Measurements from ENCODE around the gene RBBP8NL. TPM values are rescaled to one million over a fixed set of nuclear protein-coding genes. Genes with fewer than 3 reads are reported as not detected.

RBBP8NL gene
- total RNA-seq, 1 donor from 2014 or later: not detected

DNA sequence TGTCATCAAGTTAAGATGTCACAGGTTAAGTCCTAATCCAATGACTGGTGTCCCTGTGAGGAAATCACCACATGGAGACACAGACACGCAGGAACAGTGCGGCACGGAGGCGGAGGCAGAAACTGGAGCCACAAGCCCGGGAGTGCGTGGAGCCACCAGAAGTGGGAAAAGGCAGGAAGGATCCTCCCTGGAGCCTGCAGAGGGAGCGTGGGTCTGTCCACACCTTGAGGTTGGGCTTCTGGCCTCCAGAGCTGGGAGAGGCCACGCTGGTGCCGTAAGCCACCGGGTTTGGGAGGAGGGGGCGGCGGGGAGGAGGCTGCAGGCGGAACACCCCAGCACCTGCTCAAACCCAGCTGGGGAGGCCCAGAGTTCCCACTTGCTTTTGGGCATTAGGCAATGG, 24.0 kb downstream of the RBBP8NL start:
- Histone ChIP-seq H3K9ac (ENCODE audit: low read depth in 1 of 3, low read length in 3 of 3) (no peak overlapping the region), H3K4me1 (ENCODE audit: control insufficient read depth in 3 of 3, insufficient read depth in 3 of 3, low read length in 3 of 3) (peaks cover 17 to 29% (median 20%) of the 10 kb centered on the region in 3 donors), H3K27ac (ENCODE audit: low read depth, low read length) (no peak overlapping the region), H3K27me3 (ENCODE audit: control insufficient read depth in 3 of 3, insufficient read depth in 3 of 3, low read length in 3 of 3) (no peaks in the 10 kb centered on the region), H3K36me3 (ENCODE audit: control insufficient read depth in 3 of 3, insufficient read depth in 3 of 3, low read length in 3 of 3) (no peaks in the 10 kb centered on the region), H3K9me3 (ENCODE audit: control insufficient read depth in 3 of 3, low read length in 3 of 3) (no peaks in the 10 kb centered on the region), H3K4me3 (ENCODE audit: low read length in 3 of 3) (no peak overlapping the region)

- H3K36me3 ChIP-seq (ENCODE audit: control insufficient read depth in 3 of 3, insufficient read depth in 3 of 3, low read length in 3 of 3): no peaks in the 10 kb centered on the region
- no peak overlapping the region for H3K9ac ChIP-seq (ENCODE audit: low read depth in 1 of 3, low read length in 3 of 3)
- H3K9me3 ChIP-seq (ENCODE audit: control insufficient read depth in 3 of 3, low read length in 3 of 3): no peaks in the 10 kb centered on the region
These were observed 24.7 kb downstream of the RBBP8NL start for GRCh38 chr20:62402456-62403150.

GRCh38 chr20:62401331-62401779, 26.0 kb downstream of the RBBP8NL start:
- Histone ChIP-seq H3K36me3 (ENCODE audit: control insufficient read depth in 3 of 3, insufficient read depth in 3 of 3, low read length in 3 of 3) (no peaks in the 10 kb centered on the region), H3K4me3 (ENCODE audit: low read length in 3 of 3) (no peak overlapping the region), H3K9ac (ENCODE audit: low read depth in 1 of 3, low read length in 3 of 3) (no peak overlapping the region), H3K9me3 (ENCODE audit: control insufficient read depth in 3 of 3, low read length in 3 of 3) (no peaks in the 10 kb centered on the region), H3K27ac (ENCODE audit: low read depth, low read length) (no peak overlapping the region), H3K27me3 (ENCODE audit: control insufficient read depth in 3 of 3, insufficient read depth in 3 of 3, low read length in 3 of 3) (no peaks in the 10 kb centered on the region), H3K4me1 (ENCODE audit: control insufficient read depth in 3 of 3, insufficient read depth in 3 of 3, low read length in 3 of 3) (peaks cover 7 to 16% (median 10%) of the 10 kb centered on the region in 3 donors)

More at GRCh38 chr20:62402456-62403150, 24.7 kb downstream of the RBBP8NL start:
- no peak overlapping the region for H3K27ac ChIP-seq (ENCODE audit: low read depth, low read length)
- no peak overlapping the region for H3K4me3 ChIP-seq (ENCODE audit: low read length in 3 of 3)
- H3K27me3 ChIP-seq (ENCODE audit: control insufficient read depth in 3 of 3, insufficient read depth in 3 of 3, low read length in 3 of 3): no peaks in the 10 kb centered on the region
- H3K4me1 ChIP-seq (ENCODE audit: control insufficient read depth in 3 of 3, insufficient read depth in 3 of 3, low read length in 3 of 3): peaks cover 14 to 24% (median 17%) of the 10 kb centered on the region in 3 donors

DNA sequence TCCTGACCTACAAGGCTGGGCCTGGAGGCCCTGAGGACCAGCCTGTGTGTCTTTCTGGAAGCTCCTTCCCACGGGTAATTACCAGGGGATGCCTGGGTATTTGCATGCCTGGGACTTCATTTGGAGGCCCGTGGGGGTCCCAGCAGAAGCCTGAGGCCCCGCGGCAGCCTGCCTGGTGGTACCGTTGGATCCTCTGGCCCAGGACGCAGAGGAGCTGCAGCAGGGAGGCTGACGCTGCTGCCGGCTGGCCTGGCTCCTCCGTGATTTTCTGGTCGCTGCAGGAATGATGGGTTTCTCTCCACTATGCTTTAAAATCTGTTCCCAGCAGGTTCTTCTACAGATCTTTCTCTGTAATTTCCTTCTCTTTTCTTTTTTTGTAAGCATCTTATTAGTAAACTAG, 26.8 kb downstream of the RBBP8NL start:
- no peaks in the 10 kb centered on the region for H3K9me3 ChIP-seq (ENCODE audit: control insufficient read depth in 3 of 3, low read length in 3 of 3)

GRCh38 chr20:62400021-62400420, 27.3 kb downstream of the RBBP8NL start:
- H3K27ac ChIP-seq (ENCODE audit: low read depth, low read length): no peak overlapping the region
- peaks cover 0 to 3% (median 0%) of the 10 kb centered on the region in 3 donors for H3K4me1 ChIP-seq (ENCODE audit: control insufficient read depth in 3 of 3, insufficient read depth in 3 of 3, low read length in 3 of 3)
- H3K27me3 ChIP-seq (ENCODE audit: control insufficient read depth in 3 of 3, insufficient read depth in 3 of 3, low read length in 3 of 3): no peaks in the 10 kb centered on the region
- H3K36me3 ChIP-seq (ENCODE audit: control insufficient read depth in 3 of 3, insufficient read depth in 3 of 3, low read length in 3 of 3): no peaks in the 10 kb centered on the region
- H3K9me3 ChIP-seq (ENCODE audit: control insufficient read depth in 3 of 3, low read length in 3 of 3): no peaks in the 10 kb centered on the region
- no peak overlapping the region for H3K9ac ChIP-seq (ENCODE audit: low read depth in 1 of 3, low read length in 3 of 3)
- no peak overlapping the region for H3K4me3 ChIP-seq (ENCODE audit: low read length in 3 of 3)

More for the DNA sequence above, 26.8 kb downstream of the RBBP8NL start:
- no peak overlapping the region for H3K9ac ChIP-seq (ENCODE audit: low read depth in 1 of 3, low read length in 3 of 3)
- peaks cover 0 to 8% (median 2%) of the 10 kb centered on the region in 3 donors for H3K4me1 ChIP-seq (ENCODE audit: control insufficient read depth in 3 of 3, insufficient read depth in 3 of 3, low read length in 3 of 3)
- no peaks in the 10 kb centered on the region for H3K36me3 ChIP-seq (ENCODE audit: control insufficient read depth in 3 of 3, insufficient read depth in 3 of 3, low read length in 3 of 3)
- no peak overlapping the region for H3K27ac ChIP-seq (ENCODE audit: low read depth, low read length)
- no peaks in the 10 kb centered on the region for H3K27me3 ChIP-seq (ENCODE audit: control insufficient read depth in 3 of 3, insufficient read depth in 3 of 3, low read length in 3 of 3)
- H3K4me3 ChIP-seq (ENCODE audit: low read length in 3 of 3): no peak overlapping the region

DNA sequence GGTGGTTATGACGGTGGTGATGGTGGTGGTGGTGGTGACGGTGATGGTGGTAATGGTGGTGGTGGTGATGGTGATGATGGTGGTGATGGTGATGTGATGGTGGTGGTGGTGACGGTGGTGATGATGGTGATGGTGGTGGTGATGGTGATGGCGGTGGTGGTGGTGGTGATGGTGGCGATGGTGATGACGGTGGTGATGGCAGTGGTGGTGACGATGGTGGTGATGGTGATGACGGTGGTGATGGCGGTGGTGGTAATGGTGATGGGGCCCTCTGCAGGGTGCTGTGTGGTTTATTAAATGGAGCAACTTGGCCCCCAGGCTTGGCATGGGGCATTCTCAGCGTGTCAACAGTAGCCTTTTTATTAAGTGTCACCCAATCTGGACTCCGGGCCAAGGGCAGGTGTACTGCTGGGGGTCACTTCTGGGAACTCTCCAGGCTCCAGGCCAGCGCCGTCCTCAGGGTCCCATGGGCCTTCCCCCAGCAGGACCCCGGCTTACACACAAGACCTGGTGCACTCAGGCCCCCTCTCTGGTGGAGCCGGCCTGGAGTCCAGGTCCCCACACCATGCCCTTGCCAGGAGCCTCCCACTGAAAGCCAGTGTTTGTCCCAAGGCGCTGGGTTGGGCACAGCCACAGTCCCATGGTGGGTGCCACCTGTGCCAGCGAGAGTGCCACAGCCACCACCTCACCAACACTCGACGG, 29.1 kb downstream of the RBBP8NL start:
- Histone ChIP-seq H3K4me3 (ENCODE audit: low read length in 3 of 3) (no peak overlapping the region), H3K9me3 (ENCODE audit: control insufficient read depth in 3 of 3, low read length in 3 of 3) (no peaks in the 10 kb centered on the region), H3K4me1 (ENCODE audit: control insufficient read depth in 3 of 3, insufficient read depth in 3 of 3, low read length in 3 of 3) (no peaks in the 10 kb centered on the region), H3K9ac (ENCODE audit: low read depth in 1 of 3, low read length in 3 of 3) (no peak overlapping the region), H3K36me3 (ENCODE audit: control insufficient read depth in 3 of 3, insufficient read depth in 3 of 3, low read length in 3 of 3) (peaks cover 0 to 7% (median 4%) of the 10 kb centered on the region in 3 donors), H3K27me3 (ENCODE audit: control insufficient read depth in 3 of 3, insufficient read depth in 3 of 3, low read length in 3 of 3) (no peaks in the 10 kb centered on the region), H3K27ac (ENCODE audit: low read depth, low read length) (no peak overlapping the region)

DNA sequence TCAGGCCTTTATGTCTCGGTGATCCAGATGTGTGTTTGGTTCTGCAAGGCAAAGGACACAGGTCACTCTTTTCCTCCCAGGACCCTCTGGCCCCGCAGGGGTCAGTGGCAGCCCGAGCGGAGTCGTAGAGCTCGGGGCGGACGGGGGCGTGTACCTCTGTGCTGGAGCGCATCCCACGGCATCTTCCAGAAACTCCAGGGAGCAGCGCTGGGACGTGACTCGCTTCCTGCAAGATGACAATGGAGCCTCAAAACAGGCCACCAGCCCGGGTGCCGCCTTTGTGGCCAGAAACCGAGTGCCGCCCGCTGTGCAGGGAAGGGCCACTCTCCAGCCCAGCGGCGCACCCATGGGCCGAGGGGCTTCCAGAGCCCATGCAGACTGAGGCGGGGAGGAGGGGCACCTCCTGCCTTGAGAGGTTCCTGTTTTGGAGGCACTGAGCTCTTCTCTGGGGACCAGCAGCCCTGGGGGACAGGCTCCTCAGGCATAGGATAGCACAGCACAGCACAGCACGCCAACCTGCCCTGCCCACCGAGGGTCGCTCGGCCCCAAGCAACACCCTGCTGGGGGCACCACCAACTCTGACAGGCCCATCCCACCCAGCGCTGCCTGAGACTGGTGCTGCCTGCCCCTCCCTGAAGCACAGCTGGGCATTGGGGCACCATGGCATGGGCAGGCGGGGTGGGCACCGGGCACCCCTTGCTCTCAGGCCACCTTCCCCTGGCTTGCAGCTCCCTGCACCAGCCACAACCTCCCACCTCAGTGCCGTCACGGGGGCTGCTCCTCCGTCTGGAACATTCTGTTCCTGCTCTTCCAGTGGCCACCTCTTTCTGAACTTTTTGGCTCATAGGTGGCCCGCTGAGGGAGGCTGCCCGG, 30.7 kb downstream of the RBBP8NL start:
- Histone ChIP-seq H3K9ac (ENCODE audit: low read depth in 1 of 3, low read length in 3 of 3) (no peak overlapping the region), H3K27me3 (ENCODE audit: control insufficient read depth in 3 of 3, insufficient read depth in 3 of 3, low read length in 3 of 3) (no peaks in the 10 kb centered on the region), H3K4me3 (ENCODE audit: low read length in 3 of 3) (no peak overlapping the region), H3K4me1 (ENCODE audit: control insufficient read depth in 3 of 3, insufficient read depth in 3 of 3, low read length in 3 of 3) (no peaks in the 10 kb centered on the region), H3K27ac (ENCODE audit: low read depth, low read length) (no peak overlapping the region), H3K9me3 (ENCODE audit: control insufficient read depth in 3 of 3, low read length in 3 of 3) (no peaks in the 10 kb centered on the region), H3K36me3 (ENCODE audit: control insufficient read depth in 3 of 3, insufficient read depth in 3 of 3, low read length in 3 of 3) (peaks cover 0 to 13% (median 9%) of the 10 kb centered on the region in 3 donors)

GRCh38 chr20:62395311-62396242, 31.8 kb downstream of the RBBP8NL start:
- H3K4me3 ChIP-seq (ENCODE audit: low read length in 3 of 3): no peak overlapping the region
- H3K9me3 ChIP-seq (ENCODE audit: control insufficient read depth in 3 of 3, low read length in 3 of 3): no peaks in the 10 kb centered on the region
- H3K9ac ChIP-seq (ENCODE audit: low read depth in 1 of 3, low read length in 3 of 3): no peak overlapping the region
- peaks cover 6 to 22% (median 9%) of the 10 kb centered on the region in 3 donors for H3K36me3 ChIP-seq (ENCODE audit: control insufficient read depth in 3 of 3, insufficient read depth in 3 of 3, low read length in 3 of 3)
- H3K27me3 ChIP-seq (ENCODE audit: control insufficient read depth in 3 of 3, insufficient read depth in 3 of 3, low read length in 3 of 3): no peaks in the 10 kb centered on the region
- no peaks in the 10 kb centered on the region for H3K4me1 ChIP-seq (ENCODE audit: control insufficient read depth in 3 of 3, insufficient read depth in 3 of 3, low read length in 3 of 3)
- H3K27ac ChIP-seq (ENCODE audit: low read depth, low read length): no peak overlapping the region
